T-helper 1 cell treated with Interleukin-12 subunit alpha and Interleukin-12 subunit beta and Interleukin-4 antibody, amounts not matched to agents 30 μg/mL and 1 μg/mL, for 36 hours (primary cell): ENCODE results near the gene CHMP4B.
"Not testable (repeated sequence)": the region's sequence is repeated elsewhere in the genome, so short reads cannot be mapped to it uniquely, and the experiment has no call there.

Source experiments
- H3K27ac Mint-ChIP-seq: one replicate; pipeline ENCODE4 v1.8.0; 2021; ENCODE audit warnings: mild to moderate bottlenecking, mixed read lengths
- H3K27me3 Mint-ChIP-seq: one replicate; pipeline ENCODE4 v1.8.0; 2021; ENCODE audit warnings: low read depth, mixed read lengths
- H3K36me3 Mint-ChIP-seq: one replicate; pipeline ENCODE4 v1.8.0; 2021; ENCODE audit warnings: low read depth, mixed read lengths
- H3K4me1 Mint-ChIP-seq: one replicate; pipeline ENCODE4 v1.8.0; 2021; ENCODE audit warnings: low read depth, mixed read lengths
- H3K4me3 Mint-ChIP-seq: one replicate; pipeline ENCODE4 v1.8.0; 2021; ENCODE audit warnings: mild to moderate bottlenecking, moderate library complexity, mixed read lengths
- H3K9me3 Mint-ChIP-seq: one replicate; pipeline ENCODE4 v1.8.0; 2021; ENCODE audit warnings: mixed read lengths

Gene CHMP4B

GRCh38 chr20:33783256-33783655 lies 27.9 kb upstream of the CHMP4B start:
- Mint-ChIP-seq H3K27me3 (no peaks in the 10 kb centered on the region), H3K36me3 (peaks cover 9% of the 10 kb centered on the region), H3K4me1 (peaks cover 19% of the 10 kb centered on the region), H3K9me3 (no peaks in the 10 kb centered on the region), H3K27ac (no peak overlapping the region), H3K4me3 (no peak overlapping the region)

DNA sequence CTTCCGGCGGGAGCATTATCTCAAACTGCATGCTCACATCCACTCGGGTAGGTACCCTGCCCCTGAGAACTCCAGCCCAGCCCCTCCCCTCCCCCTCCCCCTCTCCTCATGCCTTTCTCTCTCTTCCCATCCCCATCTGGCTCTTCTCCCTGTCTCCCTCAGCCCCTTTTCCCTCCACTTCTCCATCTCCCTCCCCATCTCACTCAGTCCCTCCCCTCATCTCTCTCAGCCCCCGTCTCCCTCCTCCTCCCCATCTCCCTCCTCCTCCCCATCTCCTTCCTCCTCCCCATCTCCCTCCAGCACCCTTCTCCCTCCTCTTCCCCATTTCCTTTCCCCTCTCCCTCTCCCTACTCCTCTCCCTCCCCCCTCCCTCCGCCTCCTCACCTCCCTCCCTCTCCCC lies 27.3 kb upstream of the CHMP4B start:
- no peaks in the 10 kb centered on the region for H3K27me3 Mint-ChIP-seq
- H3K4me3 Mint-ChIP-seq, result no peak overlapping the region
- no peak overlapping the region for H3K27ac Mint-ChIP-seq
- peaks cover 10% of the 10 kb centered on the region for H3K36me3 Mint-ChIP-seq
- no peaks in the 10 kb centered on the region for H3K9me3 Mint-ChIP-seq
- peaks cover 15% of the 10 kb centered on the region for H3K4me1 Mint-ChIP-seq

- H3K27me3 Mint-ChIP-seq, result no peaks in the 10 kb centered on the region
- H3K4me3 Mint-ChIP-seq, result no peak overlapping the region
- no peaks in the 10 kb centered on the region for H3K9me3 Mint-ChIP-seq
- H3K36me3 Mint-ChIP-seq, result peaks cover 7% of the 10 kb centered on the region
- H3K4me1 Mint-ChIP-seq, result peaks cover 12% of the 10 kb centered on the region
- no peak overlapping the region for H3K27ac Mint-ChIP-seq
These were observed 26.9 kb upstream of the CHMP4B start for GRCh38 chr20:33784225-33784624.

DNA sequence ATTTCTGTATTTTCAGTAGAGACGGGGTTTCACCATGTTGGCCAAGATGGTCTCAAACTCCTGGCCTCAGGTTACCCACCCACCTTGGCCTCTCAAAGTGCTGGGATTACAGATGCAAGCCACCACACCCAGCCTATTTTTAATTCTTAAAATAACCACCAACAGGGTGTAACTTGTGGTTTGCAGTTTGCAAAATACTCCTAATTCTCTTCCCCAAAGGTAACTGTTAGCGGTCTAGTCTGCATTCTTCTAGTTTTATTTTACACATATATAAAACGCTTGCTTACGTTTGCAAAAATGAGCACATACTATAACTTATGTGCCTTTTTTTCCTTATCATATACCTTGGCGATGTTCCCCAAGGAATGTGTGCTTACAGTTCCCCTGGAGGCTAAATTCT lies 25.6 kb upstream of the CHMP4B start:
- Mint-ChIP-seq H3K27ac (no peak overlapping the region), H3K27me3 (no peaks in the 10 kb centered on the region)

GRCh38 chr20:33787253-33787891 lies 23.8 kb upstream of the CHMP4B start:
- no peaks in the 10 kb centered on the region for H3K9me3 Mint-ChIP-seq
- peak overlapping the region; percentile 72 for H3K27ac Mint-ChIP-seq

More for the DNA sequence above, 25.6 kb upstream of the CHMP4B start:
- Mint-ChIP-seq H3K4me3 (no peak overlapping the region), H3K9me3 (no peaks in the 10 kb centered on the region), H3K4me1 (peaks cover 8% of the 10 kb centered on the region), H3K36me3 (peaks cover 2% of the 10 kb centered on the region)

DNA sequence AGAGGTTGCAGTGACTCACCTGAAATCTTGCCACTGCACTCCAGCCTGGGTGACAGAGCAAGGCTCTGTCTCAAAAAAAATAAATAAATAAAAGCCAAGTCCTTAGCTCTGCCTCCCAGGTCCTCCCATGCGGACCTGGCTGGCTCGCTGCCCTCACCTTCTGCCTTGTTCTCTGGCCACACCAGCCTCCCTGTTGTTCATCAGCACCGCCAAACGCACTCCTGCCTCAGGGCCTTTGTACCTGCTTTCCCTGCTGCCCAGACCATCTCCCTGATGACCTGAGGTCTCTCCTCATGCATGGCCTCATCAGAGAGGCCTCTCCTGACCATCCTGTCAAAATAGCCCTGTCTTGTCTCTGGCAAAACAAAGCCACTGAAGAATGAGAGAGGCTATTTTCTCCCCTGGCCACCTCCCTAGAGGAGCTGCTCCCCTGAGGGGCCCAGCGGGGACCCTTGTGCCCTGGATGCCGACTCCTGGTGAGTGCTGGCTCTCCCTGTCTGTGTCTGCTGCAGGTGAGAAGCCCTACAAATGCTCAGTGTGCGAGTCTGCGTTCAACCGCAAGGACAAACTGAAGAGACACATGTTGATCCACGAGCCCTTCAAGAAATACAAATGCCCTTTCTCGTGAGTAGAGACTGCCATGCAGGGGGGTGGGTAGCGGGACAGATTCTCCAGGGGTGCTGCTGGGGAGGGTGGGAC lies 22.6 kb upstream of the CHMP4B start:
- Mint-ChIP-seq H3K4me3 (no peak overlapping the region), H3K4me1 (peaks cover 8% of the 10 kb centered on the region), H3K9me3 (no peaks in the 10 kb centered on the region), H3K36me3 (peaks cover 2% of the 10 kb centered on the region), H3K27ac (no peak overlapping the region), H3K27me3 (no peaks in the 10 kb centered on the region)

More at GRCh38 chr20:33787253-33787891, 23.8 kb upstream of the CHMP4B start:
- no peak overlapping the region for H3K4me3 Mint-ChIP-seq
- peaks cover 2% of the 10 kb centered on the region for H3K36me3 Mint-ChIP-seq
- H3K27me3 Mint-ChIP-seq, result no peaks in the 10 kb centered on the region
- peaks cover 7% of the 10 kb centered on the region for H3K4me1 Mint-ChIP-seq

- Mint-ChIP-seq H3K4me1 (peaks cover 8% of the 10 kb centered on the region), H3K9me3 (no peaks in the 10 kb centered on the region), H3K4me3 (no peak overlapping the region), H3K27ac (no peak overlapping the region), H3K27me3 (no peaks in the 10 kb centered on the region), H3K36me3 (peaks cover 2% of the 10 kb centered on the region)
These were observed 21.9 kb upstream of the CHMP4B start for GRCh38 chr20:33789109-33789857.

- no peak overlapping the region for H3K4me3 Mint-ChIP-seq
- no peaks in the 10 kb centered on the region for H3K9me3 Mint-ChIP-seq
- peaks cover 8% of the 10 kb centered on the region for H3K4me1 Mint-ChIP-seq
- peaks cover 2% of the 10 kb centered on the region for H3K36me3 Mint-ChIP-seq
- no peaks in the 10 kb centered on the region for H3K27me3 Mint-ChIP-seq
- H3K27ac Mint-ChIP-seq, result no peak overlapping the region
These were observed 21.3 kb upstream of the CHMP4B start for GRCh38 chr20:33789858-33790182.

DNA sequence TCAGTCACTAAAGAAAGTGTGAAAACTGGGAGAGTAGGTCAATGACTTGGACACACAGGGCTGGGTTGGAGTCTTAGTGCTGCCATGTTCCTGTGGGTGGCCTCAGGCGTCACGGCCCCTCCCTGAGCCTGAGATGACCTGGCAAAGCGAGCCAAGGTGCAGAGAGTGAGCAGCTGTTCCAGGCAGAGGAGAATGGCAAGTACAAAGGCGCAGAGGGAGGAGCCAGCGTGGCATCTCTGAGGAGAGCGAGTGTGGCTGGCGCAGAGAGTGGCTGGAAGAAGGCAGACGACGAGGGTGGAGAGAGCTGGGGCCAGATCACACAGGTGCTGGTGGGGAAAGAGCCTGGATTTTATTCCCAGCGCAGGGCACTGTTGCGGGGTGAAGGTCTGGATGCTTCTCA lies 20.6 kb upstream of the CHMP4B start:
- Mint-ChIP-seq H3K27me3 (no peaks in the 10 kb centered on the region), H3K36me3 (peaks cover 2% of the 10 kb centered on the region), H3K9me3 (no peaks in the 10 kb centered on the region), H3K4me1 (peaks cover 8% of the 10 kb centered on the region), H3K4me3 (no peak overlapping the region), H3K27ac (no peak overlapping the region)

- Mint-ChIP-seq H3K27ac (no peak overlapping the region), H3K9me3 (no peaks in the 10 kb centered on the region), H3K36me3 (peaks cover 2% of the 10 kb centered on the region), H3K4me1 (peaks cover 8% of the 10 kb centered on the region), H3K27me3 (no peaks in the 10 kb centered on the region), H3K4me3 (no peak overlapping the region)
These were observed 20.1 kb upstream of the CHMP4B start for GRCh38 chr20:33791021-33791420.

DNA sequence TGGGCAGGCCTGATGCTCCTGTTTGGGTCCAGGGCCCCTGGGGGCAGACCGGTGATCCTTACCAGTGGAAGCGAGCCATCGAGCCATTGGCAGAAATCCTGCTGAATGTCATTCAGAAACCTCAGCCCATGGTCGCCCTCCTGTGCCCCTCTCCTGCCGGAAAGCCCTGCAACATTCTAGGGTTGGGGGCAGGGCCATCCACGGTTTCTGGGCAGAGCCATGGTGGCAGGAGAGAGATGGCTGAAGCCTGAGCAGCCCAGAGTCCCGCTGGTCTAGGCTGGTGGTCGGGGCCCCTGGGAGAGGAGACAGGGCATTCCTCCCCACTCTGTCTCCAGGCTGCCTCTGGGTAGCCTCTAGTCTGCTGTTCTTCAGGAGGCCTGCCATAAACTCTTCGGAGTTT lies 19.6 kb upstream of the CHMP4B start:
- H3K9me3 Mint-ChIP-seq, result no peaks in the 10 kb centered on the region
- no peak overlapping the region for H3K4me3 Mint-ChIP-seq
- no peaks in the 10 kb centered on the region for H3K27me3 Mint-ChIP-seq
- H3K36me3 Mint-ChIP-seq, result peaks cover 2% of the 10 kb centered on the region
- peaks cover 8% of the 10 kb centered on the region for H3K4me1 Mint-ChIP-seq
- H3K27ac Mint-ChIP-seq, result no peak overlapping the region

- Mint-ChIP-seq H3K4me3 (no peak overlapping the region), H3K36me3 (peaks cover 2% of the 10 kb centered on the region), H3K9me3 (no peaks in the 10 kb centered on the region), H3K4me1 (peaks cover 6% of the 10 kb centered on the region), H3K27me3 (no peaks in the 10 kb centered on the region), H3K27ac (no peak overlapping the region)
These were observed 19.1 kb upstream of the CHMP4B start for GRCh38 chr20:33791959-33792597.

- H3K4me1 Mint-ChIP-seq, H3K27ac Mint-ChIP-seq, H3K4me3 Mint-ChIP-seq, H3K36me3 Mint-ChIP-seq, H3K9me3 Mint-ChIP-seq, H3K27me3 Mint-ChIP-seq: not testable (repeated sequence)
These were observed 18.6 kb upstream of the CHMP4B start for GRCh38 chr20:33792598-33792989.

DNA sequence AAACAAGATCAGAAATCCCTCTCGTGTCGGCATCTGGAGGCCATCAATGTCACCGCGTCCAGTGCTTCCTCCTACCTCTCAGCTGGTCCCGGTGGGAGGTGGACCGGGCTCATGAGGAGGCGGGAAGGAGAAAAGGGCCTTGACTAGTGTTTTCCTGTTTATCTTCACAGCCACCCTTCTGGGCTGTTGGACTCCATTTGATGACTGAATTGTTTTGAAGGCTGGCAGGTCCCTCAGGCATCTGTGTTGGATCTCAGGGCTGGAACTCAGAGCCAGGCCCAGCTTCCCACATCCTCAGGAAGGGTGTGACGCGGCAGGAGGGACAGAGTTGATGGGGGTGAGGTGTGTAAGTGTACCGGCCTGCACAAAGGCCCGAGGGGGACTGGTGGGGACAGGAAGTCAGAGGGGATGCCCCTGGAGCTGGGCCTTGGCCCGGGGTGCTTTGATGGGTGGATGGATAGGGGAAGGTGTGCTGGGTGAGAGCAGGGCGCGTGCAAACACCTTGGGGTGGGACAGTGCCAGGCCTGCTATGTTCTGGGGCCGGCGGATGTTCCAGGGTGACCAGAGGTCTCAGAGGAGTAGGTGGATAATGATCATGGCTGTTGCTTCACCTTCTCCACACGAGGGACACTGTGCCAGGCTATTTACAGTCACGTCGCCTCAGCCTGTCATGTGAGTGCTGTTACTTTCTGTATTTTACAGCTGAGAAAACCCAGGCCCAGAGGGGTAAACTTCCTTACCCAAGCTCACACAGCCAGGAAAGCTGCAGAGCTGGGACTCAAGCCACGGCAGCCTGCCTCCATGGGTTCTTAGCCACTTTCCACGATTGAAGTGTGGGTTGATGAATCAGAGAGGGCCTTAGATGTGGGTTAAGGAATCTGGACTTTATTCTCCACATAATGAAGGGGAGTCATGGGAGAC lies 17.9 kb upstream of the CHMP4B start:
- no peaks in the 10 kb centered on the region for H3K27me3 Mint-ChIP-seq
- H3K9me3 Mint-ChIP-seq, result no peaks in the 10 kb centered on the region
- H3K27ac Mint-ChIP-seq, result peak overlapping the region; percentile 42
- no peak overlapping the region for H3K4me3 Mint-ChIP-seq
- peaks cover 2% of the 10 kb centered on the region for H3K36me3 Mint-ChIP-seq
- peaks cover 2% of the 10 kb centered on the region for H3K4me1 Mint-ChIP-seq
